Keratinocyte (primary cell): ENCODE data around the gene ZNRD2. TPM values are rescaled to one million over a fixed set of nuclear protein-coding genes. Genes with fewer than 3 reads are reported as not detected.

Experiments used
- DNase-seq: peaks from one replicate; pipeline ENCODE4 v3.0.0-alpha.2; 2011; ENCODE audit warnings: low read depth, missing footprints, low spot score
- FAIRE-seq: peaks from 2 replicates; lab custom pipeline; 2011; peaks lifted over from hg19 to GRCh38; lab: Jason Lieb, UNC
- H2AFZ ChIP-seq: 2 replicates; pipeline ENCODE4 v1.6.0; 2012; ENCODE audit warnings: low read length, control low read depth, inconsistent platforms; ENCODE audit not compliant: control insufficient read depth
- H3K27ac ChIP-seq: 2 replicates; pipeline ENCODE4 v1.5.1; 2011; ENCODE audit warnings: low read length; ENCODE audit not compliant: control insufficient read depth, insufficient read depth
- H3K27me3 ChIP-seq: 3 replicates; pipeline ENCODE4 v1.6.0; 2011; ENCODE audit warnings: low read length; ENCODE audit not compliant: control insufficient read depth, insufficient read depth; ENCODE audit errors: extremely low read depth
- H3K36me3 ChIP-seq, 2 experiments: 2 replicates in 1 of 2; 3 replicates in 1 of 2; pipeline ENCODE4 v1.5.1; 2011; ENCODE audit warnings: low read length in 2 of 2, mild to moderate bottlenecking in 1 of 2; ENCODE audit not compliant: control insufficient read depth in 2 of 2, insufficient read depth in 2 of 2; ENCODE audit errors: extremely low read depth in 1 of 2
- H3K4me1 ChIP-seq: 3 replicates; pipeline ENCODE4 v1.5.1; 2011; ENCODE audit warnings: low read length; ENCODE audit not compliant: control insufficient read depth, insufficient read depth; ENCODE audit errors: extremely low read depth
- H3K4me2 ChIP-seq: 3 replicates; pipeline ENCODE4 v1.6.0; 2011; ENCODE audit warnings: low read depth, low read length; ENCODE audit not compliant: control insufficient read depth, insufficient read depth; ENCODE audit errors: extremely low read depth
- H3K4me3 ChIP-seq, 3 experiments: fragments of 200-600 bp in 1 of 3; sonication (generic) in 1 of 3; 2 replicates in 2 of 3; 3 replicates in 1 of 3; pipeline ENCODE4 v1.5.1; 2011 to 2016; ENCODE audit warnings: low read length in 3 of 3, mild to moderate bottlenecking in 3 of 3, control low read depth in 2 of 3, inconsistent platforms in 1 of 3, low read depth in 1 of 3, mixed read lengths in 1 of 3, mixed run types in 1 of 3, moderate library complexity in 1 of 3; ENCODE audit not compliant: control insufficient read depth in 2 of 3, insufficient read depth in 2 of 3; ENCODE audit errors: extremely low read depth in 1 of 3
- H3K79me2 ChIP-seq: 2 replicates; pipeline ENCODE4 v1.6.0; 2012; ENCODE audit warnings: low read length; ENCODE audit not compliant: control insufficient read depth, insufficient read depth
- H3K9ac ChIP-seq: 3 replicates; pipeline ENCODE4 v1.6.0; 2011; ENCODE audit warnings: low read length; ENCODE audit not compliant: control insufficient read depth, insufficient read depth; ENCODE audit errors: extremely low read depth
- H3K9me1 ChIP-seq: 3 replicates; pipeline ENCODE4 v1.6.0; 2011; ENCODE audit warnings: low read length; ENCODE audit not compliant: control insufficient read depth, insufficient read depth; ENCODE audit errors: extremely low read depth
- H3K9me3 ChIP-seq: 2 replicates; pipeline ENCODE4 v1.5.1; 2012; ENCODE audit warnings: low read depth, low read length; ENCODE audit not compliant: control insufficient read depth
- H4K20me1 ChIP-seq: 3 replicates; pipeline ENCODE4 v1.6.0; 2011; ENCODE audit warnings: low read length; ENCODE audit not compliant: control insufficient read depth, insufficient read depth; ENCODE audit errors: extremely low read depth
- CTCF ChIP-seq, 3 experiments: IDR thresholded peaks in 1 of 3; conservative IDR thresholded peaks in 1 of 3; optimal IDR thresholded peaks in 1 of 3; 2 replicates in 2 of 3; 3 replicates in 1 of 3; pipeline versions ENCODE3 to v1.5.1; 2011; ENCODE audit warnings: low read length in 3 of 3, mild to moderate bottlenecking in 3 of 3, moderate library complexity in 2 of 3, control low read depth in 1 of 3, inconsistent platforms in 1 of 3; ENCODE audit not compliant: insufficient read depth in 2 of 3; ENCODE audit errors: extremely low read depth in 1 of 3
- EZH2 ChIP-seq: IDR thresholded peaks from one replicate; pipeline ENCODE4 v1.6.1; 2012; ENCODE audit warnings: inconsistent platforms, mild to moderate bottlenecking, low read length, moderate library complexity
- dilution Hi-C: fragments of 300-500 bp; cut with MboI; formaldehyde crosslinking; loops from one replicate; pipeline ENCODE4 v1.7.0; 2020; ENCODE audit warnings: low sequenced_read_pairs; ENCODE audit not compliant: extremely low pct_ligation_motif_present
- polyA plus RNA-seq, 5 experiments: library from polyadenylated mRNA; depleted of rRNA in 3 of 5; stranded (reverse) in 3 of 5; stranded (forward) in 1 of 5; unstranded in 1 of 5; fragments of >200 nt; gene quantifications; 1 replicate in 1 of 5; 2 replicates in 3 of 5; 3 replicates in 1 of 5; pipeline versions ENCODE4 v1.2.1 to v1.2.3, GENCODE V29; 2011 to 2012; ENCODE audit warnings: missing spikeins in 2 of 5, low read depth in 1 of 5, low replicate concordance in 1 of 5

The ZNRD2 gene
- polyA plus RNA-seq, 1 donor (not counting 4 experiments of a cell fraction or from before 2014, with no cell fraction given) = 33.6 TPM

DNA sequence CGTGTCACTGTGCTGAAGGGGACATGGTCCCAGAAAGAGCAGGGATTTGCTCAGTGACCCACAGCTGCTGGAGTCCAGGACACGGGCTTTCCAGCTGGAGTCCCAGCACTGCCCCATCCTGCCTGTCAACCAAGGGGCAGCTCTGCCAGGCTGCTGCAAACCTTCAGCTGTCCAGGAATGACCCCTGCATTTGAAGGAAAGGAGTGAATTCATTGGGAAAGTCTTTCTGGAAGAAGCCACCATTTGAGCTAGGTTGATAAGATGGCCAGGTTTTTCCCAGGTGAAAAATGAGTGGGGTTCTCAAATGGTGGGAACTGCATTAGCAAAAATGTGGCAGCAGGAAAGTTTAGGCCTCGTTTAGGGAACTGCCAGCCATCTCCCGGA lies 16.0 kb downstream of the ZNRD2 start:
- dilution Hi-C loops = no loop called here
- TF ChIP-seq EZH2 = no peak
- TF ChIP-seq CTCF (optimal IDR thresholded peaks at IDR 0.05 in 1 of 3, IDR thresholded peaks at IDR 0.05 in 1 of 3, conservative IDR thresholded peaks at IDR 0.05 in 1 of 3; ENCODE audit: extremely low read depth in 1 of 3, insufficient read depth in 2 of 3, low read length in 3 of 3) = no peak
- no peak overlapping the region for H3K4me3 ChIP-seq
- H3K9me1 ChIP-seq = no peaks in the 10 kb centered on the region
- no peaks in the 10 kb centered on the region for H3K9me3 ChIP-seq
- H3K27ac ChIP-seq = no peak overlapping the region
- peaks cover 10% of the 10 kb centered on the region for H3K4me1 ChIP-seq
- peaks cover 4% of the 10 kb centered on the region for H4K20me1 ChIP-seq
- no peak for DNase-seq
- H3K4me2 ChIP-seq = no peak overlapping the region
- peaks cover 9 to 19% of the 10 kb centered on the region in 2 experiments for H3K36me3 ChIP-seq
- no peak for FAIRE-seq
- no peak overlapping the region for H2AFZ ChIP-seq
- H3K9ac ChIP-seq = no peak overlapping the region
- H3K27me3 ChIP-seq = no peaks in the 10 kb centered on the region
- H3K79me2 ChIP-seq = no peaks in the 10 kb centered on the region

GRCh38 chr11:65586676-65587075 lies 16.4 kb downstream of the ZNRD2 start:
- H4K20me1 ChIP-seq = peaks cover 4% of the 10 kb centered on the region
- TF ChIP-seq CTCF (optimal IDR thresholded peaks at IDR 0.05 in 1 of 3, IDR thresholded peaks at IDR 0.05 in 1 of 3, conservative IDR thresholded peaks at IDR 0.05 in 1 of 3; ENCODE audit: extremely low read depth in 1 of 3, insufficient read depth in 2 of 3, low read length in 3 of 3) = no peak
- TF ChIP-seq EZH2 = no peak
- H3K27ac ChIP-seq = no peak overlapping the region
- H3K9me1 ChIP-seq = no peaks in the 10 kb centered on the region
- no peak overlapping the region for H3K4me2 ChIP-seq
- H3K9me3 ChIP-seq = no peaks in the 10 kb centered on the region
- no peak overlapping the region for H2AFZ ChIP-seq
- no peaks in the 10 kb centered on the region for H3K79me2 ChIP-seq
- no peaks in the 10 kb centered on the region for H3K27me3 ChIP-seq
- FAIRE-seq = no peak
- no peak overlapping the region for H3K4me3 ChIP-seq
- H3K9ac ChIP-seq = no peak overlapping the region
- H3K36me3 ChIP-seq = peaks cover 9 to 18% of the 10 kb centered on the region in 2 experiments
- dilution Hi-C loops = no loop called here
- peaks cover 11% of the 10 kb centered on the region for H3K4me1 ChIP-seq
- no peak for DNase-seq
